Activated CD8-positive, alpha-beta memory T cell treated with anti-CD3 and anti-CD28 coated beads for 1 hour (primary cell): ENCODE measurements around the gene NPL.

Experiments
- DNase-seq, 2 donors: peaks; one replicate each; pipeline ENCODE4 v3.0.0-alpha.2; 2020; ENCODE audit warnings: low read depth in 1 of 2; ENCODE audit errors: extremely low read depth in 1 of 2

NPL gene

GRCh38 chr1:182811975-182812722 is 22.6 kb downstream of the NPL start:
- no peak for DNase-seq

- DNase-seq, result no peak
Measured at GRCh38 chr1:182816863-182817262, 27.3 kb downstream of the NPL start.

DNA sequence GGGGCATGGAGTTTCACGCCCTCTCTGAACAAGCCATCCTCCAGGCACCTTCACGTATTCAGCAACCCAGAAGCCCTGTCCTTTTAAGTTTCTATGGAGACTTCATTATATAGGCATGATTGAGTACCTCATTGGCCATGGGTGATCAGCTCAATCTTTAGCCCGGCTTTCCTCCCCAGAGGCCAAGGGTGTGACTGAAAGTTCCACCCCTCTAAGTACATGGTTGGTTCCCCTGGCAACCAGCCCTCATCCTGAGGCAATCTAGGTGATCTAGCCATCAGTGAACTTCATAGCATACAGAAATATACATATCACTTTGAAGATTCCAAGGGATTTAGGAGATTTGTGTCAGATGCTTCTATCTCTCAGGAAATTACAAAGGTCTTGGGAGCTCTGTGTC is 28.2 kb downstream of the NPL start:
- DNase-seq, result no peak

- DNase-seq, result no peak
Measured at GRCh38 chr1:182823220-182823619, 33.6 kb downstream of the NPL start.

- no peak for DNase-seq
Measured at GRCh38 chr1:182826892-182827291, 37.3 kb downstream of the NPL start.

DNA sequence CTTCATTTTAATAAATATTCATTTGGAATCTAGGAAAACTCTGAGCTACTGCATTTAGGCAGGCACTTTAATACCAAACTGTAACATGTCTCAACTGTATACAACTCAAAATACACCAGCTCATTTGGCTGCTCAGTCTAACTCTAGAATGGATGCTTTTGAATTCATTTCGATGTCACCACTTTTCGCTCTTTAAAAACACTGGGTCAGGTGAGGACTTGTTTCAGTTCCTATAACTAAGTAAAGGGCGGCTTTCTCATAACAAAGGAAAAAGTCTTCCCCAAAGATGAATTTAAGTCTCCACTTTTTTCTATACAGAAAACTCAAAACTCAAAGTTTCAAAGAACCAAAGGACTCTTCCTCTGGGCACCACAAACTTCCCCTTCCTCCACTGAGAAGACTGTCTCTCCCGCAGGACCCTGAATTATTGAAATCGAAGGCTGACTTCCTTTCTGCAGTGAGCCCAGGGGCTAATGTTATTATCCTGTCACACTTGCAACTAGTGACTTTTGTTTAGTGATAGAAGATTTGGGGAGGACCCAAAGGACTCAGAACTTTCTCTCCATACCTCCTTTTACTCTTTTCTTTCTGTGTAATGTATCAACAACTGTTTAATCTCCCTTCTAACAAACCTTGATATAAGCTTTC is 39.8 kb downstream of the NPL start:
- no peak for DNase-seq

GRCh38 chr1:182833271-182833670 is 43.7 kb downstream of the NPL start:
- DNase-seq, result no peak

- no peak for DNase-seq
Measured at GRCh38 chr1:182834326-182834725, 44.8 kb downstream of the NPL start.

DNA sequence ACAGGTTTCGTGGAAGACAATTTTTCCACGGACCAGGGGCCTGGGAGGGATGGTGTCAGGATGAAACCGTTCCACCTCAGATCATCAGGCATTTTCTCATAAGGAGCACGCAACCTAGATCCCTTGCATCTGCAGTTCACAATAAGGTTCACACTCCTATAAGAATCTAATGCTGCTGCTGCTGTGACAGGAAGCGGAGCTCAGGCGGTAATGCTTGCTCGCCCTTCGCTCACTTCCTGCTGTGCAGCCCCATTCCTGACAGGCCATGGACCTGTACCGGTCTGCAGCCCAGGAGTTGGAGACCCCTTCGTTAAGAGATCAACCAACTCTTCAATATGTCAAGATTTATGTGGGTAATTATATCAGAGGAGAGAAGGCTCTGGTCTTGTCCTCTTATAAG is 46.2 kb downstream of the NPL start:
- DNase-seq, result no peak

DNA sequence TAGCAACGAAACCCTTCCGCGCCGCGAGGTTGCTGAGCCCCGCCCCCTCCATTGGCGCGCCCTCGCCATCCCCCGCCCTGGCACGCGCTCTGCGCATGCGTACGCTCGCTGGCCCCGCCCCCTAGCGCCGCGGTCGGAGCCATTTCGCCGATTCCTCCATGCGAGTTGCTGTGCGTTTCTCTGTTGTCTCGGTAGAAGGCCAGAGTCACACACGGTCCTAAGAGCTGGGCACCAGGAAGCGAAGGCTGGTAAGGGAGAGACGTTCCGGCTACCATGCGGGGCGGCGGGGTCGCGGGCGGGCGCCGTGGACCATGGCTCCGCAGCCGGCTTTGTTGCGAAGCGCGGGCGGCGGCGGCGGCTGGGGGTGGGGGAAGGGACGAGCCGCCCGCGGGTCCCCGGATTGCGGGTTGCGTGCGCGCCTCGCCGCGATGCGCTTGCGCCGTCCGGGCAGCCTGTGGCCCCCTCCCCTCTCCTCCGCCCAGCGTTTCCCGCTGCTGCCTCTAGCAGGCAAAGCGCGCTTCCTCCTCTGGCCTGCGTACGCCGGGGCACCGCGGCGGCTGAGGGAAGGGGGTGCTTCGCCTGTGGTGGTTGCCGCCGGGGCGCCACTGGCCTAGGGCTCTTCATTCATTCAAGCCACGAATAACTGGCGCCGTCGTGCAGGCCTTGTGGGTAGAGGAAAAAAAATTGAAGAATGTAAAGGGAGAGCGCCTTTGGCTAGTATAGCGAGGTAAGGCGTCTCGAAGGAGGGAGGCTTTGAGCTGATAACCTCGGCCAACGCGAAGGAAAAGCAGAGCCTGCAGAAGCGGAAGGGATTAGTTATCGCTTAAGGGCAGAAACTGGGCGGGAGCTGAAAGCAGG is 49.9 kb downstream of the NPL start, which contains the start of gene DHX9:
TSS of gene DHX9 (plus strand) at position 139 of the 858 bp plus-strand sequence. CDS start 3,220 bp downstream, outside the sequence.
- peak; percentile 83 to 95 for DNase-seq

DNA sequence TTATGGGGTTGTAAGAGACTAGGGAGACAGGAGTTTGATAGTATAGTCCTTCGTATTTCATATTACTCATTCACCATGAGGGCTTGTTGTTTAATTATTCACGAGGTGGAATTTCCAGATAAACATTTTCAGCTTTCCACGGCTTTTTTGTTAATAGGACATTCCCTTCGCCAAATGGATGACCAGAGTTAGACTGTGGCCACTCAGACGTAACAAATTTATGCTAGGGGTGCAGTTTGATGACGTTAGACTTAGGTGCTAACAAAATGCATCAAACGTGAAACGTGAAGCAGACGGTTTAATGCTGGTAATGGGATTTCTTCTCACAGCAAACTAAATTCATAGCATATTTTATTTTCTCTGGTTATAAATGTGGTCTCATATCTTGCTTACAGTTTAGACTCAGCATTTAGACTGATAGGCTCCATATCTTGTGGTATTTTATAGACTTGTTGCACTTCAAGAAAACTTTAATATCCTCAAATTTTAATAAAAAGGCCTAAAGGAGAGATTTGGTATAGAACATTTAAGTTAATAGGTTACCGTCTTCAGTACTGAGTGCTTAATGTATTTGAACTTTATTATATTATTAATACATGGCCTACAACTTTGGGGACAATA is 51.9 kb downstream of the NPL start:
- DNase-seq, result no peak

DNA sequence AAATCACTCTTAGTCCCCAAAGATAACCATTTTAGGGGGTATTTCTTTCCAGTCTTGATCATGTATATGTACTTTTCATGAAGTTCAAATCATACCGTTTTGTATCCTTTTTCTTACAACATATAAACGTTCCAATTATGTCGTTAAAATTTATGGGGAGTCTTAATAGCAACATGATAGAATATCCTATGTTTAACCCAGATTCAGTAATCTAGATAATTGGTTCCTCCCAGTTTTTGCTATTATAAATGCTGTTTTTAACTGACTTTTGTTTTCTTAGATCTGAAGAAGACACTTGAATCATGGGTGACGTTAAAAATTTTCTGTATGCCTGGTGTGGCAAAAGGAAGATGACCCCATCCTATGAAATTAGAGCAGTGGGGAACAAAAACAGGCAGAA is 52.7 kb downstream of the NPL start:
- DNase-seq, result no peak

- no peak for DNase-seq
Measured at GRCh38 chr1:182845379-182845778, 55.8 kb downstream of the NPL start.

- DNase-seq, result no peak
Measured at GRCh38 chr1:182845894-182846293, 56.3 kb downstream of the NPL start.

DNA sequence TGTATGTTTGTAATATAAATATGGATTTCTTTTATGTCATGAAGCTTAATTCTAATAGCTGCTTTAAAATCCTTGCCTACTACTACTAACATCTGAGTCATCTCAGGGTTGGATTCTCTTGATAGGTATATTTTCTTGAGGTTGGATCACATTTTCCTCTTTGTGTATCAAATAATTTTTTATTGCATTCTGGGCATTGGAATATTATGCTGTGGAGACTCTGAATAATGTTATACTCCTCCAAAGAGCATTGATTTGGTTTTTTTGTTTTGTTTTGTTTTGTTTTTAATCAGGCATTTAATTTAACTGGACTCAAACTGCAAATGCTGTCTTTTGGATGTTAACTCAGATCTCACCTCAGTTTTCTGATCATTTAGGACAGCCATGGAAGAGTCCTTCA is 57.5 kb downstream of the NPL start:
- DNase-seq, result no peak

- DNase-seq, result no peak
Measured at GRCh38 chr1:182848736-182849135, 59.2 kb downstream of the NPL start.

- no peak for DNase-seq
Measured at GRCh38 chr1:182850319-182850718, 60.7 kb downstream of the NPL start.

DNA sequence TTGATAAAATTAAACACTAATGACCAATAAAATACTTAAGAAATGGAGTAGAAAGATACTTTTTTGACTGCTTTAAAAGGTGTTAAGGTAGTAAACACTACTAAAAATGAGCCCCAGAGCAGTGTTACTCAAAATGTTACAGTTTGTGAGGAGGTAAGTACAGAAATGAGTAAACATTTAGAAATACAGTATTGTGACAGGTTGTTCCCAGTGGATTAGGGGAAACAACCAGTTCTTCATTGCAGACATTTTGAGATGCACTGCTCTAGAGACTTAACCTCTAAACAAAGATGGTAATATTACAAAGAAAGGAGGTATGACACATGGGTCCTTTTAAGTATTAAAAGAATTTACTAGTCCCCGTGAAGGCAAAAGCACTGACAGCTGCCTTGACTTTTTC is 62.3 kb downstream of the NPL start:
- DNase-seq, result no peak

GRCh38 chr1:182855911-182856310 is 66.3 kb downstream of the NPL start:
- no peak for DNase-seq

GRCh38 chr1:182857212-182857611 is 67.6 kb downstream of the NPL start:
- no peak for DNase-seq

DNA sequence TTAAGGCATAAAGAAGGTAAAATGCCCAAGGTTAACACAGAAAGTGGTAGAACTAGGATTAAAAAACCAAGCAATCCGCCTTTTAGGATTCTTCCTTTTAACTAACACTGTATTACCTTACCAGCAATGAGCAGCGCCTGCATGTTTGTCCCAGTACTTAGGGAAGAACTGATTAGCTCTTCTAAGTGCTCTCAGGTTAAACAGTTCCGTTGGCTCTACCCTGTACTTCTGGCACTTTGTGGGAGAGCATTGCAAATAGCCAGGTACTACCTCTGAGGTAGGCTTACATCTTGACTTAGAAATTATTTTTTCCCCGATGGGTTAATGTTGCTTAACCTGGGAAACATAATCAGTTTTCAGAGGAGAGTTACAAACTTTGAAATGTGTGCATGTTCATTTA is 71.1 kb downstream of the NPL start:
- DNase-seq, result no peak
